Spleen (tissue), 11 donors: ENCODE results near the gene GALNT5. TPM values are rescaled to one million over a fixed set of nuclear protein-coding genes. Genes with fewer than 3 reads are reported as not detected.

Experiments
- DNase-seq: peaks from one replicate; pipeline ENCODE4 v3.0.0-alpha.2; 2020
- H3K27ac ChIP-seq, 8 donors: fragments of 200-600 bp; sonication (generic) in 7 of 8; 1 replicate in 4 of 8; 2 replicates in 4 of 8; pipeline versions ENCODE4 v1.5.0 to v1.8.0; 2016 to 2021; ENCODE audit warnings: inconsistent platforms in 4 of 8, mild to moderate bottlenecking in 4 of 8, moderate library complexity in 1 of 8
- H3K27me3 ChIP-seq, 7 donors: fragments of 200-600 bp; sonication (generic) in 6 of 7; replicated peaks in 1 of 7; 1 replicate in 4 of 7; 2 replicates in 3 of 7; pipeline versions ENCODE4 v1.5.0 to v1.8.0; 2016 to 2021; ENCODE audit warnings: inconsistent platforms in 3 of 7, mild to moderate bottlenecking in 1 of 7
- H3K36me3 ChIP-seq, 6 donors: fragments of 200-600 bp; sonication (generic) in 5 of 6; 1 replicate in 4 of 6; 2 replicates in 2 of 6; pipeline versions ENCODE4 v1.5.0 to v1.8.0; 2016 to 2021; ENCODE audit warnings: inconsistent platforms in 2 of 6
- H3K4me1 ChIP-seq, 6 donors: fragments of 200-600 bp; sonication (generic) in 5 of 6; 1 replicate in 3 of 6; 2 replicates in 3 of 6; pipeline versions ENCODE4 v1.5.0 to v1.8.0; 2016 to 2021; ENCODE audit warnings: inconsistent platforms in 3 of 6
- H3K4me3 ChIP-seq, 8 donors: fragments of 200-600 bp; sonication (generic) in 7 of 8; 1 replicate in 4 of 8; 2 replicates in 4 of 8; pipeline versions ENCODE4 v1.5.0 to v1.8.0; 2016 to 2021; ENCODE audit warnings: inconsistent platforms in 4 of 8, mild to moderate bottlenecking in 4 of 8, moderate library complexity in 2 of 8
- H3K9me3 ChIP-seq, 8 donors: fragments of 200-600 bp; sonication (generic) in 7 of 8; 1 replicate in 4 of 8; 2 replicates in 4 of 8; pipeline versions ENCODE4 v1.5.0 to v1.8.0; 2016 to 2021; ENCODE audit warnings: inconsistent platforms in 4 of 8
- POLR2A ChIP-seq, 3 donors: fragments of 450-650 bp; IDR thresholded peaks; one replicate each; pipeline ENCODE4 v1.5.1; 2017; ENCODE audit warnings: antibody characterized with exemption in 3 of 3, mild to moderate bottlenecking in 1 of 3
- POLR2AphosphoS5 ChIP-seq, 3 donors: sonication (generic); formaldehyde crosslinking; IDR thresholded peaks; one replicate each; pipeline ENCODE4 v1.5.1; 2017; ENCODE audit warnings: antibody characterized with exemption in 3 of 3
- WGBS, 5 donors: extraction: QIAGEN DNeasy Blood & Tissue Kit in 3 of 5; methylation state at CpG; one replicate each; pipeline versions ENCODE4 v1.1.5 to v1.1.7; 2013 to 2018; 5-methylcytosine and 5-hydroxymethylcytosine counted together
- intact Hi-C: fragments of 100-400 bp; cut with DNase I; formaldehyde crosslinking; loops from one replicate; pipeline ENCODE4 v1.15.0; 2023; ENCODE audit warnings: low total_unique reads
- polyA plus RNA-seq, 3 donors: library from polyadenylated mRNA; stranded (reverse); fragments of 200-250 nt; gene quantifications; one replicate each; pipeline ENCODE4 v1.2.1, GENCODE V29; 2013
- total RNA-seq, 7 donors: library from RNA; depleted of rRNA in 3 of 7; stranded (reverse); fragments of >200 nt in 3 of 7; fragmentation: NEBNext Ultra II Directional in 4 of 7; extraction: Animal tissue kit (Norgen Biotek cat#: 25700) in 4 of 7; gene quantifications; one replicate each; pipeline versions ENCODE4 v1.1.0 to v1.2.1, GENCODE V29; 2016 to 2021
- TF ChIP-seq, protein P1 (sequence below), 11 experiments: fragments of 200-600 bp in 7 of 11; fragments of 450-650 bp in 4 of 11; sonication (generic) in 4 of 11; IDR thresholded peaks in 8 of 11; conservative IDR thresholded peaks in 3 of 11; 1 replicate in 7 of 11; 2 replicates in 4 of 11; pipeline versions ENCODE4 v1.4.0 to v1.8.0; 2016 to 2021; ENCODE audit warnings: antibody characterized with exemption in 11 of 11, inconsistent platforms in 4 of 11, mild to moderate bottlenecking in 1 of 11
- donor health status: healthy with polysubstance abuse.
- donor health status: DM: no; HTN: no; CAD: no; lungs with moderate emphysema.
- donor health status: DM: no; HTN: no; CAD: no.
- donor health status: Bipolar disorder and iron deficiency.
- donor health status: healthy.
- donor health status: DM: no; HTN: no; CAD: no.
- donor health status: DM: yes; HTN: yes; CAD: no.

GALNT5 gene
- total and polyA plus RNA-seq, 10 donors: 0.03 to 0.70 (median 0.11) TPM; not detected in 5

DNA sequence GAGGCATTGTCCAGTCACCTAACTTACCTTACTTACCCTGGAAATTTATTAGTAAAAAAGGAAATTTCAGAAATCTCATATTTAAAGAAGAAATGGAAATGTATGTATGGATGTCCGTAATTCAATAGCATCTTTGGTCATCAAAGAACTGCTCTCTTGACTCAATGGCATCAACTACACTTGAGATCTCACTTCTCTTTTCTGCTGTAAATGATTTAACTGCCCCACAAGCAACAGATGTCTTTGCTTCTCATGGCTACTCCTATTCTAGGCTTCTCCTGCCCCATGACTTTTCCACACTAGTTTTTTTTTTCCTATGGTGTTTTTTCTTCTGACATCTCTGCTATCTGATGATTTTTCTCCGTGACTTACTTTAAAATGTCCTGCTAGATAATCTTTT is 102.1 kb downstream of the GALNT5 start:
- H3K4me3 ChIP-seq: no peak overlapping the region
- 93 to 99% (median 98%) methylated on average over 2 of the region's 2 CpGs for WGBS, 5 donors
- H3K27me3 ChIP-seq: no peaks in the 10 kb centered on the region
- peaks cover 0 to 18% (median 2%) of the 10 kb centered on the region in 6 donors for H3K4me1 ChIP-seq
- peaks cover 0 to 28% (median 19%) of the 10 kb centered on the region in 8 donors for H3K9me3 ChIP-seq
- intact Hi-C loops: no loop called here
- TF ChIP-seq POLR2AphosphoS5 (IDR thresholded peaks at IDR 0.05) (no peak), POLR2A (IDR thresholded peaks at IDR 0.05) (no peak)
- TF ChIP-seq, protein P1, sequence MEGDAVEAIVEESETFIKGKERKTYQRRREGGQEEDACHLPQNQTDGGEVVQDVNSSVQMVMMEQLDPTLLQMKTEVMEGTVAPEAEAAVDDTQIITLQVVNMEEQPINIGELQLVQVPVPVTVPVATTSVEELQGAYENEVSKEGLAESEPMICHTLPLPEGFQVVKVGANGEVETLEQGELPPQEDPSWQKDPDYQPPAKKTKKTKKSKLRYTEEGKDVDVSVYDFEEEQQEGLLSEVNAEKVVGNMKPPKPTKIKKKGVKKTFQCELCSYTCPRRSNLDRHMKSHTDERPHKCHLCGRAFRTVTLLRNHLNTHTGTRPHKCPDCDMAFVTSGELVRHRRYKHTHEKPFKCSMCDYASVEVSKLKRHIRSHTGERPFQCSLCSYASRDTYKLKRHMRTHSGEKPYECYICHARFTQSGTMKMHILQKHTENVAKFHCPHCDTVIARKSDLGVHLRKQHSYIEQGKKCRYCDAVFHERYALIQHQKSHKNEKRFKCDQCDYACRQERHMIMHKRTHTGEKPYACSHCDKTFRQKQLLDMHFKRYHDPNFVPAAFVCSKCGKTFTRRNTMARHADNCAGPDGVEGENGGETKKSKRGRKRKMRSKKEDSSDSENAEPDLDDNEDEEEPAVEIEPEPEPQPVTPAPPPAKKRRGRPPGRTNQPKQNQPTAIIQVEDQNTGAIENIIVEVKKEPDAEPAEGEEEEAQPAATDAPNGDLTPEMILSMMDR (IDR thresholded peaks at IDR 0.05 in 8 of 11, conservative IDR thresholded peaks at IDR 0.05 in 3 of 11): no peak
- DNase-seq: no peak
- no peak overlapping the region for H3K27ac ChIP-seq
- peaks cover 0 to 11% (median 0%) of the 10 kb centered on the region in 6 donors for H3K36me3 ChIP-seq

DNA sequence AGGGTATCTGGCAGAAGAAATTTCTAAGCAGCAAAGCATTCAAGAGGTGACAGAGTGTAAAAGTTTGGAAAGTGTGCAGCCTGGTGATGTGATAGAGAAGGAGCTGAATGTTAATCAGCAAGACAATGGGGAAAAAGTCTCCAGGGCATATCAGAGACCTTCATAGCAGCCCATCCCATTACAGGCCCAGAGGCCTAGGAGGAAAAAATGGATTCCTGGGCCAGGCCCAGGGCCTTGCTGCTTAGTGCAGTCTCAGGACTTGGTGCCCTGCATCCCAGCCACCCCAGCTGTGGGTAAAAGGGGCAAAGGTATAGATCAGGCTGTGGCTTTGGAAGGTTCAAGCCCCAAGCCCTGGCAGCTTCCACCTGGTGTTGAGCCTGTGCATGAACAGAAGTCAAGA is 104.0 kb downstream of the GALNT5 start:
- intact Hi-C loops: no loop called here
- peaks cover 0 to 23% (median 2%) of the 10 kb centered on the region in 6 donors for H3K4me1 ChIP-seq
- peaks cover 0 to 11% (median 0%) of the 10 kb centered on the region in 6 donors for H3K36me3 ChIP-seq
- no peak for TF ChIP-seq POLR2AphosphoS5 (IDR thresholded peaks at IDR 0.05)
- H3K27me3 ChIP-seq: no peaks in the 10 kb centered on the region
- H3K4me3 ChIP-seq: no peak overlapping the region
- peaks cover 0 to 28% (median 19%) of the 10 kb centered on the region in 8 donors for H3K9me3 ChIP-seq
- no peak for DNase-seq
- H3K27ac ChIP-seq: no peak overlapping the region

- Histone ChIP-seq H3K4me1 (peaks cover 0 to 23% (median 2%) of the 10 kb centered on the region in 6 donors), H3K9me3 (peaks cover 0 to 28% (median 19%) of the 10 kb centered on the region in 8 donors), H3K27ac (no peak overlapping the region), H3K27me3 (no peaks in the 10 kb centered on the region), H3K4me3 (no peak overlapping the region), H3K36me3 (peaks cover 0 to 11% (median 0%) of the 10 kb centered on the region in 6 donors)
- TF ChIP-seq POLR2A (IDR thresholded peaks at IDR 0.05) (no peak), POLR2AphosphoS5 (IDR thresholded peaks at IDR 0.05) (no peak)
- TF ChIP-seq, protein P1 (IDR thresholded peaks at IDR 0.05 in 8 of 11, conservative IDR thresholded peaks at IDR 0.05 in 3 of 11): no peak
- intact Hi-C loops: no loop called here
- DNase-seq: no peak
- 80 to 90% (median 86%) methylated on average over 2 of the region's 2 CpGs for WGBS, 5 donors
Measured at GRCh38 chr2:157362627-157363026, 105.1 kb downstream of the GALNT5 start.

GRCh38 chr2:157363612-157364101 is 106.2 kb downstream of the GALNT5 start:
- Histone ChIP-seq H3K27ac (no peak overlapping the region), H3K4me3 (no peak overlapping the region), H3K36me3 (peaks cover 0 to 11% (median 0%) of the 10 kb centered on the region in 6 donors), H3K9me3 (peaks cover 0 to 28% (median 19%) of the 10 kb centered on the region in 8 donors), H3K4me1 (peaks cover 0 to 23% (median 2%) of the 10 kb centered on the region in 6 donors), H3K27me3 (no peaks in the 10 kb centered on the region)
- no peak for DNase-seq
- 47 to 71% (median 57%) methylated on average over 2 of the region's 2 CpGs for WGBS, 5 donors
- intact Hi-C loops: no loop called here
- TF ChIP-seq, protein P1 (IDR thresholded peaks at IDR 0.05 in 8 of 11, conservative IDR thresholded peaks at IDR 0.05 in 3 of 11): no peak

Other genes with a start within 250 kb of the GALNT5 start
- 1 to 10 TPM; 2.1 to 10.0 (median 4.4) TPM for gene ERMN, start 68.1 kb downstream of the GALNT5 start, total RNA-seq
- 1 to 10 TPM; 1.1 to 3.5 (median 2.4) TPM for gene ERMN, start 68.1 kb downstream of the GALNT5 start, polyA plus RNA-seq
- 100 to 1,000 TPM in 6 of 7 donors, 10 to 100 TPM in 1; 85.6 to 135 (median 106) TPM for gene CYTIP, start 186.4 kb downstream of the GALNT5 start, total RNA-seq
- 10 to 100 TPM; 27.3 to 63.2 (median 29.3) TPM for gene CYTIP, start 186.4 kb downstream of the GALNT5 start, polyA plus RNA-seq